Activated CD4-positive, alpha-beta T cell treated with anti-CD3 and anti-CD28 coated beads, Interleukin-2, amount 50 U/mL, for 4 hours (primary cell): ENCODE data around the gene USP14.

Experiments
- DNase-seq, 2 experiments: peaks; one replicate each; pipeline ENCODE4 v3.0.0-alpha.2; 2020

Gene USP14

DNA sequence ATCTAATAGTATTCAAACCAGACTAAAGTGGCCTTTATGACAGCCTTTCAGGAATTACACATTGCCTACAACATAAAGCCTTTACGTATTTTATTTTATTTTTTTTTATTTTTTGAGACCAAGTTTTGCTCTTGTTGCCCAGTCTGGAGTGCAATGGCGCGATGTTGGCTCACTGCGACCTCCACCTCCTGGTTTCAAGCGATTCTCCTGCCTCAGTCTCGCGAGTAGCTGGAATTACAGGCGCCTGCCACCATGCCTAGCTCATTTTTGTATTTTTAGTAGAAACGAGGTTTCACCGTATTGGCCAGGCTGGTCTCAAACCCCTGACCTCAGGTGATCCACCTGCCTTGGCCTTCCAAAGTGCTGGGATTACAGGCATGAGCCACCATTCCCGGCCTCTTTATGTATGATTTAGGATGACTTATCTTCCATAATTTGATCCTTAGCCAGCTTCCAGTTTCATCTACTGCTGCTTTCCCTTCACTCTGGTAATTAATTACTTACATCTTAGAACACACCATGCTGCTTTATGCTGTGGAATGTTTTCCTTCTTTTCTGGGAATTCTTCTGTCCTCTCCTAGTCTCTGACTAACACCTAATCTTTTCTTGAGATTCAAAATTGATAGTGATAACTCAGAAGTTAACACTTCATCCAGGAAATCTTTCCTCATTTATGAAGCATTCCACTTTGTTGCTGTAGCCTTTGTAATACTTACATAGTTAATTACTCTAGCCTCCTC is 2.6 kb downstream of the USP14 start:
- no peak for DNase-seq

DNA sequence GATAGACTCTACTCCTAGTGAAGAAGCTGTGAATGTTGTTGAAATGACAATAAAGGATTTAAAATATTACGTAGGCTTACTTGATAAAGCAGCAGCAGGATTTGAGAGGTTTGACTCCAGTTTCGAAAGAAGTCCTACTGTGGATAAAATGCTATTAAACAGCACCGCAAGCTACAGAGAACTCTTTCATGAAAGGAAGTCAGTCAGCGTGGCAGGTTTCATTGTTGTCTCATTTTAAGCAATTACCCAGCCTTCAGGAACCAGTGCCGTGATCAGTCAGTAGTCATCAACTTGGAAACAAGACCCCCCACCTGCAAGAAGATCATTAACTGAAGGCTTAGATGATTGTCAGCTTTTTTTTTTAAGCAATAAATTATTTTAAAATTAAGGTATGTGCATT is 14.0 kb downstream of the USP14 start:
- DNase-seq: no peak

DNA sequence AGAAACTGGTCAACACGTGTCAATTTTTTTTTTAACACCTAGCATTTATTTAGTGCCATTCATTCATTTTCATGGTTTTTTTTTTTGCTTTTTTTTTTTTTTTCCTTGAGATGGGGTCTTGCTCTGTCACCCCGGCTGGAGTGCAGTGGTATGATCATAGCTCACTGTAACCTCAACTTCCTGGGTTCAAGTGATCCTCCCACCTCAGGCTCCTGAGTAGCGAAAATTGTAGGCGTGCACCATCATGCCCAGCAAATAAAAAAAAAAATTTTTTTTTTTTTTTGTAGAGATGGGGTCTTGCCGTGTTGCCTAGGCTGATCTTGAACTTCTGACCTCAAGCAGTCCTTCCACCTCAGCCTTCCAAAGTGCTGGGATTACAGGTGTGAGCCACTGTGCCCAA is 21.1 kb downstream of the USP14 start:
- no peak for DNase-seq

DNA sequence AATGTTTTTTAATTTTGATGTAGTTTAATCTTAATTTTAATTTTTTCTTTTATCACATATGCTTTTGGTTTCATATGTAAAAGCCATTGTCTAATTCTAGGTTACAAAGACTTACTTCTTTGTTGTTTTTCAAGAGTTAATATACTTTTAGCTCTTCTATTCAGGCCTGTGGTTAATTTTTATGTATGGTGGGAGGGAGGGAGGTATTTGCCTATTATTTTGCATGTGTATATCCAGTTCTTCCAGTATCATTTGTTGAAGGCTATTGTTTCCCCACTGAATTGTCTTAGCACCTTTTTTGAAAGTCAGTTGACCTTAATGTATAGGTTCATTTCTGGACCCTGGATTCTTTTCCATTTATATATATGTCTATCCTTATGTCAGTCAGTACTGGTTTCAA is 23.4 kb downstream of the USP14 start:
- no peak for DNase-seq

DNA sequence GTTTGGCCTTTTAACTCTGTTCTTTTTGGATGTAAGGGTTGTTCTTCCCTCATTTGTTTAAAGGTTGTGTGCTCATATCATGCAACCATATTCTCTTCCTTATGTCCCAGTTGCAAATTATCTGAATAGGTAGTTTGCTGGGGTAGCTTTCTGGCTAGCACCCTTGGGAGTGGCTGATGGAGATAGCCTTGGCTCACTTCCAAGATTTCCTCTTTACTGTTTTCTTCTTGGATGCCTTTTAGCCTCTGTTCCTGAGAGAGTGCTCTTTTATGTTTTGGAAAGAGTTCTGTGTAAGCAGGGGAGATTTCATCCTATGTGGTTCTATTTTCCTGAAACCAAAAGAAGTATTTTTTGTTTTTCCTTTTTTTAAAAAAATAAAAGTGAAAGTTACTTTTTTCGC is 25.4 kb downstream of the USP14 start:
- DNase-seq: no peak

DNA sequence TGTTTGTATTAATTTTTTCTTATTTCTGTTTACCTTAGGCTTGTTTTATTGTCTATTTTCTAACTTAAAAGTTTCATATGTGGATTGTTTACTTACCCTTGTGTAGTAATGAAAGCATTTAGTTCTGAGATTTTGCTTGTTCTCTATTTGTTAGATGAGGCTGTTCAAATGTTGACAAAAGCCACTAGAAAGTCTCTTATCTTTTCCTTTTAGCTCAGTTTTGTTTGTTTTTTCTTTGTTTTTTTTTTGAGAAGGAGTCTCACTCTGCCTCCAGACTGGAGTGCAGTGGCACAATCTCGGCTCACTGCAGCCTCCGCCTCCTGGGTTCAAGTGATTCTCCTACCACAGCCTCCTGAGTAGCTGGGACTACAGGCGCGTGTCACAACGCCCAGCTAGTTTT is 30.9 kb downstream of the USP14 start:
- DNase-seq: no peak

DNA sequence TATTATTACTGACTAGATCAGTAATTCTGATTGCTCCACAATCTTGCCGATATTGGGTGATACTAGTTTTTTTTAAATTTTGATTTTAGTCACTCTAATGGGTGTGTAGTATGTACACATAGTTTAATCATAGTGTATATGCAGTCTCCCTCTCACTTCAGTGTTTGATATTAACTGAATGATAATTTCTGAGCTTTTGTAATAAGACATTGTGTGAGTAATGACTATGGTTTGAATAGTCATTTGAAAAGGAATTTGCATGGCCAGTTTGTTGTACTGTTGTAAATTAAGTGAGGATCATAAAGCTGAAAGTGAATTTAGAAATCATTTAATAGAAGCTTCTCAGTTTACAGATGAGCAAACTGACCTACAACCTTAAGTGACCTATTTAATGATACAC is 33.4 kb downstream of the USP14 start:
- DNase-seq: no peak

DNA sequence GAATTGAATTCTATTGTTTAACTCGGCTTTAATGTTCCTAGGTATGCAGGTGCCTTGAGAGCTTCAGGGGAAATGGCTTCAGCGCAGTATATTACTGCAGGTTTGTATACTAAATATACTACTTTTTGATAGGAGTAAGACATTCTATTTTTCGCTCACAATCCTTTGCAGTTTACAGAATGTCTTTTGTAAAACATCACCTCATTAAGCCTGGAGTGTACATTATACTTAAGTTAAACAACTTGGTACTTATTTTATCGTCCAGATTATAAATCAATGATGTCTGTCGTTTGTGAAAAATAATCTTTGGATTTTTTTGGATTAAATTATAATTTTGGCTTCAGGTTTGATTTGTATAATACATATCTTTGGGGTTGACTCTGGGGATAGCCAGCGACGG is 34.4 kb downstream of the USP14 start:
- DNase-seq: no peak

DNA sequence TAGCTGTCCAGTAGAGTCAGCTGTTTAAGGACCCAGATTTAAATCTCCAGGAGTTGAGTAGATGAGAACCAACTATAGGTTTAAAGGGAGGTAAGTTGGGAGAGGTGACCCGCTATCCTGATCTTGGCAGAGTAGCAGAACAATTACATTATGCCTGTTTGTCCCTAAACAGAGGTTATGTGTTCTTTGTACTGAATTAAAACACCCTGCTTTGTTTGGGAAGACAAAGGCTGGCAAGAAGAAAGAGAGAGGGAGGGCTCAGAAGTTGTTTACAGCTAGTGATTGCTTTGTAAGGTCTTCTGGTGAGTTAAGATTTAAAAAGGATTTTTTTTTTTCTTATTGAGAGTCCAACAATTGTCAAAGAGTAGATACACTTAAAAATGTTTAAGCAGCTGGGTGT is 37.3 kb downstream of the USP14 start:
- no peak for DNase-seq

DNA sequence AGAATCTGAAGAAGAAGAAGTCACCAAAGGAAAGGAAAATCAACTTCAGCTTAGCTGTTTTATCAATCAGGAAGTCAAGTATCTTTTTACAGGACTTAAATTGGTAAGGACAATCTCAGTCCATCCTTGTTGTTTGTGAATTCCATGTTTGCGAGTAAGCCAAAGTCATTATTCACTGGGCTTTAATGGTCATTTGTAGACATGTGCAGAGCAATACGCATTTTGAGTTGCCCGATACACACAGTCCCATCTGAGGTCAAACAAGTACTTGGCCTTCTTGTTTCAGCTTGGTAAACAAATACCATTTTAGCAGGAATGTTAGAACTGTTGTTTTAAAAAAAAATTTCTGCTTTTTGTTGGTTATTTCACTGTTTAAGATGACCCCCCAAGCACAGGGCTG is 40.9 kb downstream of the USP14 start:
- no peak for DNase-seq

DNA sequence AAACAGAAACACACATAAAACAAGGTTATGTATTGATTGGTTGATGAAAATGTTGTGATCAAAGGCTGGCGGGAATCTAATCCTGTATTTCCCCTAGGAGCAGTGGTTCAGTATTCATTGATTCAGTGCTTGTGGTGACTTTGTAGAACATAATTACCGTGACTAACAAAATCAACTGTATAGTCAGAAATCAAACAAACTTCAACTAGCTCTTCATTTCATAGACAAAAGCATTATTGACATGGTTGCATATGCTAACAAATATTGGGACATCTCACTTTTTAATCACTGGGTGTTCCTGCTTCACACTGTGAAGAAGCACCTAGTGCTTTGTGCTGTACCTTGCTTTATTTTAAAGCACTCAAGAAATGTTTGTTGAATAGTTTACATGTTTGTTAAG is 41.4 kb downstream of the USP14 start:
- no peak for DNase-seq

DNA sequence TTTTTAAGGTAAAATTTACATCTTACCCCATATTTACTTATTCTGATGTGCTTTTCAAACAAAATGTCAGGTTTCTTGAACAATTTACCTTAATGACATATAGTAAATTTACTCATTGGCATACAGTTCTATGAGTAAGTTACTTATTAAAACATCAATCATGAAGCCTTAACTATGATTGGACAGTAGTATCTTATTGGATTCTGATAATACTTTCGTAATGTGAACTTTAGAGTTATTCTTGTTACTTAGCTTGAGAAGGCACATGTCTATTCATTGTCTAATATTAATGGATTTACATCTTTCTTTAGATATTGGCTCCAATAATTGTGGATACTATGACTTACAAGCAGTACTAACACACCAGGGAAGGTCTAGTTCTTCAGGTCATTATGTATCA is 51.7 kb downstream of the USP14 start:
- no peak for DNase-seq

DNA sequence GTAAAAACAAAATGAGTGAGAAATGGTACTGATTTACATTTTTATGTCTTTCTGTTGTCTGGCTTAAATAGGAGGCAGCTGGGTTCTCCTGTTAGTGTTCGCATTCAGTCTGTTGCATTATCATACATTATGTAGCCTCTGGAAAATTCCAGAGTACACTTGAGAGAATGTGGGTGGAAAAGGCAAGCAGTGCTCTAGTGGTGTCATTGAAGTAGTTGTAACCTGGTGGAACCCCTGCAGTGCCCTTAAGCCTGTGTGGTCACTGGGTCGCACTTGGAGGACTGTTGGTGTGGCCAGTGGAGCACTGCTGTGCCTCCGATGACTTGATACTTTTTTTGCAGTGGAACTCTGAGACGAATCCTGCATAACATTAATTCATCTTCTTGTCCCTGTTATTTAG is 52.4 kb downstream of the USP14 start:
- no peak for DNase-seq

DNA sequence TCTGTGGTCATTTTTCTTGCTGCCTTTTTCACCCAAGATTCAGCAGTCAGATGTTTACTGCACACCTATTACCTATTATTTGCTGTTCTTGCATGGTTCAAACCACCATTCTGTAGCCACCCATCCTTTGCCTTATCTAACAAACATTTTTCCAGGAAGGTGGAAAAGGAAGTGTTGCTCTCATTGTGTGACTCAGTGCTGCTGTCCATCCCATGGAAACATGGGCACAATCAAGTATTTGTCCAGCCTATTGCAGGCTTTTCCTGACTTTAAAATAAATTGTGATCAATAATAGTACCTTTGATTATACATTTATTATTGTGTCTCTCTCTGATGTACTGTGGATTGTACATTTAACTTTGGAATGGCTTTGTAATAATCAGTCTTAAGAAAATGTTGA is 53.2 kb downstream of the USP14 start:
- DNase-seq: no peak

DNA sequence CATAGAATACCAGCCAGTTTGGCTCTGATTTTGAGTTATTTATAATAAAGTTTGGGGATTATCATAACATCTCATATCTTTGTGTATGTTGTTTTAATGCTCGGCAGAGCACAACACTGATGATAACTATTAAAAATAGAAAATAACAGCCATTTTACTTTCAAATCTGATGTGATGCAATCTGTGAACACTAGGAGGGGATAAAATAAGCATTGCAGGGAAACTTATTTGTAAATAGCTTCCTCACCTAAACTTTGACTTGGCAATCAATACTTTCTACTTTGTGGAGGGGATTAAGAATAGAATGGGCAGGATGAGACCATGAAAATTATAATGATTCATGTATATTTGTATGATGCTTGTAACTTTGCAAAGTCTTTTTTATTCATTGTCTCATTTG is 54.4 kb downstream of the USP14 start:
- DNase-seq: no peak

DNA sequence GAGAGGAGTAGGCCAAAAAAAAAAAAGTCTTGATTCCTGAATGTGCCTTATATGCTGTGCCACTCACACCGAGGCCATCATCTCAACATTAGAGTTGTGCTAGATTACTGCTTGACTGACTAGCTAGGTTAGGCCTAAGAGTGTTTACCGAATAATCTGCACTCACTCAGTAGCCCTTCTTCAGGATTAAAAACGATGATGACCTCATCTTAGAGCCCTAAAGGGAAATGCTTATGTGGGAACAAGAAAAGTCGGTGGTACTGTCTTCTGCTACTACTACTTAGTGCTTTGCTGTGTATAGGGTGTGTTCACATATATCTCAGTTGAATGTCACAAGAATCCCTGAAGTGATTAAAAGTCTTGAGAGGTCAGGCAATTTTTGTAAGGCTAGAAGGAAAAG is 55.1 kb downstream of the USP14 start:
- no peak for DNase-seq

DNA sequence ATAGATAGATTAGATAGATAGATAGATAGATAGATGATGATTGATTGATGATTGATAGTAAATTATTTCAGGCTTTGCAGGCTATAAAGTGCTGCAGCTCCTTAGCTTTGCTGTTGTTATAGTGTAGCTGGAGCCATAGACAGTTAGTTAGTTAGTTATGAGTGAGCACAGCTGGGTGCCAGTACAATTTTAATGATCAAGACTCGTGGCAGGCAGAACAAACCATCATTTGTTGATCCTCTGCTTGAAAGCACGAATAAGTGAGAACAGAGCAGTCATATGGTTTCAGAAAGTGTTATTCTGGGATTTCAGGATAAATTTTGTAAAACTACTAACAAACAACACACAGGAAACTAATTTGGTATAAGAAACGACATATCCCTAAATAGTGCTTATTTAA is 55.6 kb downstream of the USP14 start:
- no peak for DNase-seq

DNA sequence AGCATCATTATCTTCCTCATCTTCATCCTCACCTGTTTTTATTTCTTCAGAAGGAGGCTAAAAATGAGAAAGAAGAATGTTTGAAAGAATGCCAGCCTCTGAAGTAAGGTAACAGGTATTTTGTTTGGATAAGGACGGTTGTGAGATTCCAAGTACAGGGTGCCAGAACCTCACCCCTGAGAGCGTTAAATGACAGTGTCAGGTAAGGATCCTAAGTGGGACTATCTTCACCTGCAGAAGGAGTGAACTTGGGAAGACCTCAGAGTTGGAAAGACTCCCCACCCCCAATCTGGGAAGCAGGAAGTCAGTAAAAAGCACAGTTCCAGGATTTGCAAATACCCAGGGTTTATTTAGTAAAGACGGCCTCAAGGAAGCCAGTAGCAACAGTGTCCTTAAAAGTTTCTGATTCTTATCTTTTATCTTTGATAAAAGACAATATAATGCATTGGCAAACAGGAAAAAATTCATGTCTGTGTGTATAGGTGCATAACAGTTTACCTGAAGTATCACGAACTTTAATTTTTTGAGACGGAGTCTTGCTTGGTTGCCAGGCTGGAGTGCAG is 57.2 kb downstream of the USP14 start:
- DNase-seq: no peak

DNA sequence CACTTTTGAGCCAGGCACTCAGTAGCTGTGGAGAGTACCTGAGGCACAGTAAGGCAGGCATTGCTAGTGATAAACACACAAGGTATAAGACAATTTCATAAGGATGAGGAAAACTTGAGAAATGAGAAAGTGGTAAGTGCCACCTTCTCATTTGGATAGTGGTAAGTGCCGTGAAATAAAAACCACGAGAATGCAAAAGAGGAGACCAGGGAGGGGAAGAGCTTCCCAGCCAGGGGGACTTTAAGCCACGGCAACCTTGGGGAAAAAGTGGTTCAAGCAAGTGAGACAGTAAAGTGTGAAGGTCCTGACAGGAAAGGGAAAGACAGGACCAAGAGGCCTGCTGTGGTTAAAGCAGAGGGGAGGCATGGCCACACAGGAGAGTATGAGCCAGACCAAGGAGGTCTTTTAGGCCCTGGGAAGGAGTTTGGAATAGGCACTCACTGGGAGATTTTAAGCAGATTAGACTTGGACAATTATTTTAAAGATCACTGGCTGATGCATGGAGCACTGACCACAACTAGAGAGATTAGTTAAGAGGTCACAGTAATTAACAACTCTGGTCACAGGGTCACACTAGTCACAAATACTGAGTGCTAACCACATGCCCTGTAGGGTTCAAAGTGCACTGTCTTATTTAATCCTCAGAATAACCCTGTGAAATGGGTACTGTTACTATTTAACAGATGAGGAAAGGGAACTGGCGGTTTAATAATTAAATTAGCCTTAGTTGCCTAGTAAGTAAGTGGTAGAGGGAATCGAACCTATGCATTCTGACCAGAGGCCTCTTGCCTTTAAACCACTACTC is 59.4 kb downstream of the USP14 start:
- no peak for DNase-seq

DNA sequence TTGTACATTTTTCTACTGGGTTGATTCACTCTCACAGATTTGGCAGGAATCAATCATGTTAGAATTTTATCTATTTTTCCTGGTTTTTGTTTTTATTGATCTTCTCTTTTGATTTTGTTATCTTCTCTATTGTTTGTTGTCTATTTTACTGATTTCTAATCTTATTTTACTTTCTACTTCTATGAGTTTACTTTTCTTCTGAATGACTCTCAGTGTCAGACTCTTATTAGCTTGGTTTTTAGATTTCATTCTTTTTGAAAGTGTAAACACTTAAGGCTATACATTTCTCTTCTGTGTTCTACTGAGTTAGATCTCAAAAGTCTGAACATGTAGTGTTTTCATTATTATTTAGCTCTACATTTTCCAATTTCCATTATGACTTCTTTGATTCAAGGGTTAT is 62.4 kb downstream of the USP14 start:
- DNase-seq: no peak

DNA sequence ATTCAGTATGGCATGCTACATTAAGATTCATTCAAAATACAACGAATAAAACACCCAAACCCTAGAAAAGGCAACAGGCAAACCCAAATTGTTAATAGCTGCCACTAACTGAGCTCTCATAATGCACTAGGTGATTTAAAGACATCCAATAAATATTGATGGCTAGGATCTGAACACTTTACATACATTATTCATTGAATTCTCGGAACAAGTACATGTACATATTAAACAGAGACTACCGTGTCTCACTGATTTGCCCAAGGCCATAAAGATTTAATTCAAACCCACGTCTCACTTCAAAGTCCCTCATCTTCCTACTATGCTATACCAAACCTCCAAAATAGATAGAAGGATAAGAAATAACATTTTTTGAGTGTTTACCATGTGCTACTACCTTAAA is 67.4 kb downstream of the USP14 start:
- DNase-seq: no peak

DNA sequence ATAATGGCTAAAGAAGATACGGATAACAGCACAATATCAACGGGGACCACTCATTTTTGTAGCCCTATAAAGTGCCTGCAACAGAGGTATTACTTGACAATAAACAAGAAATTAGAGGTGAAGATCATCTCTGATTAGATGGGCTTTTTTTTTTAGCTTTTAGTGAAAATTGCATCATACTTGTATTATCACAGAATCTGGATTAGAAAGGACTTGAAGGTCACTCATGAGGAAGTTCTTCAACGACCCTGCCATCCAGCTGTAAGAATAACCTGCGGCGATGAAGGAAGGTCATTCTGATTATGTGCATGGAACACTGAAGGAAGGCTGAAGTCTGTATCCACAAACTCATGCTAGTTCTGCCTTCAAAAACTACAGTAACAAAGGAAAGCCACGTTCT is 69.0 kb downstream of the USP14 start:
- DNase-seq: no peak

DNA sequence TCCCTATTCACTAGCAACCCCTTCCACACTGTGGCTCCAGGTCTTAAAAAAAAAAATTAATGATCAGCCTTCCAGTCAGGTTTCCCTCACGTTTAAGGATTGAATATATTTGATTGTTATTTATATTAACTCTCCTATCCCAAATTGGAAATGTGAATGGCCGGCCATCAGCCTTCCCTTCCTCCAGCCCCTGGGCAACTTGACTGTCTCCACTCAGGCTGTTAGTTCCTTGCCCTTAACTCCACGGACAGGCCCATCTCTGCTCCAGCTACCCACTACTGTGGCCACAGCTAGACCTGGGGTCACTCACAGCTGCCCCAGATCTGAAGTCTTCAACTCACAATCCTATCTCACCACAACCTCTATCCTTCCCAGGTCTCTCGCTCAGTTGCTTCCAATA is 69.5 kb downstream of the USP14 start:
- no peak for DNase-seq

DNA sequence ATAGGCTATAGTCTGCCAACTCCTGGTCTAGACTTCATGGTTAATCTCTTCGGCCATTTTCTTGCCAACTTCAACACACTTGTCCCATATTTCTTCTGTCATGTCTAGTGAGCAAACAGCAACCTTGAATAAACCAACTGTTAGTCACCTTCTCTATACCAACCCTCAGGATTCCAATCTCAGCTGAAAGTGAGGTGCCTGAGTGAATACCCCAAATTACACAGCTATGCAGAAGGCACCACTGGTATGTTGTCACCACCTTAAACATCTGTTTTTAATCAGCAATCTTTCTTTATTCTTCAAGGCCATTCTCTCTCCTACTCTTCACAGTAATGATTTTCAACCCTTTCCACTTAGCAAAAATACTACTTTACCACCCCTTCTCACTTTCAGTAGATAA is 70.2 kb downstream of the USP14 start:
- no peak for DNase-seq

DNA sequence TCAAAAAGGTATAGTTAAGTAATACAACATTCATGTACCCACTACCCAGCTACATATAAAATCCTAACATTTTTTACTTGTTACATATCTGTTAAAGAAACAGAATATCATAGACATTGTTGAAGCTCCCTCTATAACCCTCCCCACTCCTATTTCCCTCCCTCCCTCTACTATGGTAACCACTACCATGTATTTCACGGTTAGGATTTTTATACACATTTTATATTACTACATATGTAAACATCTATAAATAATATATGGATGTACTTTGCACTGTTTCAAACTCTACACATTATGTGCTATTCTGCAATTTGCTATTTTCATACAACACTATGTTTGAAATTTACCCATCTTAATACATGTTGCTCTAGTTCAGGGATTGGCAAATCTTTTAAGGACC is 73.2 kb downstream of the USP14 start:
- no peak for DNase-seq
